ENCODE data around the gene RAB8B. TPM values are rescaled to one million over a fixed set of nuclear protein-coding genes. Genes with fewer than 3 reads are reported as not detected.

RAB8B gene
- polyA plus RNA-seq, 3 donors = 22.0 to 77.3 (median 58.9) TPM

- Mint-ChIP-seq H3K4me3 (no peak overlapping the region), H3K4me1 (peaks cover 24% of the 10 kb centered on the region), H3K9me3 (no peaks in the 10 kb centered on the region), H3K27me3 (ENCODE audit: low read depth in 3 of 3) (peaks cover 0 to under 1% (median 0%) of the 10 kb centered on the region in 3 donors), H3K36me3 (peaks cover 53 to 62% of the 10 kb centered on the region in 2 donors), H3K27ac (peak overlapping the region in 2 of 7 donors; percentile 41 to 58)
- H4K20me1 ChIP-seq (ENCODE audit: insufficient read depth, low read length) = peaks cover 3% of the 10 kb centered on the region
- H3K27ac ChIP-seq (ENCODE audit: low read depth in 1 of 2, low read length in 2 of 2) = no peak overlapping the region
- H3K4me2 ChIP-seq (replicated peaks; ENCODE audit: extremely low read depth, low read length, poor library complexity, severe bottlenecking) = no peak overlapping the region
- no peaks in the 10 kb centered on the region for H3K27me3 ChIP-seq (ENCODE audit: control insufficient read depth in 2 of 2, insufficient read depth in 2 of 2, low read length in 2 of 2)
- H3K9me3 ChIP-seq (replicated peaks in 1 of 2; ENCODE audit: control insufficient read depth in 1 of 2, insufficient read depth in 1 of 2, low read length in 2 of 2) = no peaks in the 10 kb centered on the region
- no peak for TF ChIP-seq CTCF (IDR thresholded peaks at IDR 0.05)
- peaks cover 5% of the 10 kb centered on the region for H3K79me2 ChIP-seq (ENCODE audit: insufficient read depth, low read length)
- no peak overlapping the region for H2AFZ ChIP-seq (ENCODE audit: insufficient read depth, low read depth, low read length, poor library complexity, severe bottlenecking)
- 80% methylated on average over 1 of the region's 1 CpG for WGBS (ENCODE audit: insufficient coverage)
- H3K9ac ChIP-seq (ENCODE audit: insufficient read depth, low read length, poor library complexity, severe bottlenecking) = no peak overlapping the region
- intact Hi-C loops (cut with micrococcal nuclease) = loop anchor here (10.0 kb wide), 2 partner anchors 244 to 306 kb away; partner anchors contain the start of genes FBXL22 (in 1 of the 2) and TPM1 (in 1 of the 2)
- no peak overlapping the region for H3K4me3 ChIP-seq (replicated peaks in 1 of 3; ENCODE audit: low read depth in 2 of 3, low read length in 3 of 3)
- H3K4me1 ChIP-seq (ENCODE audit: control insufficient read depth in 1 of 2, insufficient read depth in 2 of 2, low read length in 2 of 2) = peaks cover 4 to 10% of the 10 kb centered on the region in 2 donors
- no peak for DNase-seq
- peaks cover 39 to 63% of the 10 kb centered on the region in 2 donors for H3K36me3 ChIP-seq (replicated peaks in 1 of 2; ENCODE audit: control insufficient read depth in 1 of 2, insufficient read depth in 2 of 2, low read length in 2 of 2)
These were observed 98.9 kb downstream of the RAB8B start for GRCh38 chr15:63288342-63288741.

GRCh38 chr15:63288778-63289378, 99.5 kb downstream of the RAB8B start:
- WGBS (ENCODE audit: insufficient coverage) = no CpG with 5 or more reads among the region's 4 CpGs
- H3K4me3 ChIP-seq (replicated peaks in 1 of 3; ENCODE audit: low read depth in 2 of 3, low read length in 3 of 3) = no peak overlapping the region
- no peak overlapping the region for H3K4me2 ChIP-seq (replicated peaks; ENCODE audit: extremely low read depth, low read length, poor library complexity, severe bottlenecking)
- H3K27ac ChIP-seq (ENCODE audit: low read depth in 1 of 2, low read length in 2 of 2) = no peak overlapping the region
- intact Hi-C loops (cut with micrococcal nuclease) = loop anchor here (10.0 kb wide), 2 partner anchors 244 to 306 kb away; partner anchors contain the start of genes FBXL22 (in 1 of the 2) and TPM1 (in 1 of the 2)
- H4K20me1 ChIP-seq (ENCODE audit: insufficient read depth, low read length) = peaks cover 3% of the 10 kb centered on the region
- Mint-ChIP-seq H3K36me3 (peaks cover 56 to 67% of the 10 kb centered on the region in 2 donors), H3K9me3 (no peaks in the 10 kb centered on the region), H3K4me1 (peaks cover 20% of the 10 kb centered on the region), H3K4me3 (no peak overlapping the region), H3K27me3 (ENCODE audit: low read depth in 3 of 3) (peaks cover 0 to 3% (median 2%) of the 10 kb centered on the region in 3 donors), H3K27ac (no peak overlapping the region)
- no peak overlapping the region for H2AFZ ChIP-seq (ENCODE audit: insufficient read depth, low read depth, low read length, poor library complexity, severe bottlenecking)
- TF ChIP-seq CTCF (IDR thresholded peaks at IDR 0.05) = peak; percentile 79
- peak; percentile 13 to 47 (median 23) for DNase-seq
- H3K9ac ChIP-seq (ENCODE audit: insufficient read depth, low read length, poor library complexity, severe bottlenecking) = no peak overlapping the region
- H3K9me3 ChIP-seq (replicated peaks in 1 of 2; ENCODE audit: control insufficient read depth in 1 of 2, insufficient read depth in 1 of 2, low read length in 2 of 2) = no peaks in the 10 kb centered on the region
- peaks cover 0 to 4% of the 10 kb centered on the region in 2 donors for H3K4me1 ChIP-seq (ENCODE audit: control insufficient read depth in 1 of 2, insufficient read depth in 2 of 2, low read length in 2 of 2)
- peaks cover 39 to 63% of the 10 kb centered on the region in 2 donors for H3K36me3 ChIP-seq (replicated peaks in 1 of 2; ENCODE audit: control insufficient read depth in 1 of 2, insufficient read depth in 2 of 2, low read length in 2 of 2)
- H3K79me2 ChIP-seq (ENCODE audit: insufficient read depth, low read length) = peaks cover 5% of the 10 kb centered on the region
- H3K27me3 ChIP-seq (ENCODE audit: control insufficient read depth in 2 of 2, insufficient read depth in 2 of 2, low read length in 2 of 2) = no peaks in the 10 kb centered on the region
